Measurements from ENCODE around the gene PLCG2.

DNA sequence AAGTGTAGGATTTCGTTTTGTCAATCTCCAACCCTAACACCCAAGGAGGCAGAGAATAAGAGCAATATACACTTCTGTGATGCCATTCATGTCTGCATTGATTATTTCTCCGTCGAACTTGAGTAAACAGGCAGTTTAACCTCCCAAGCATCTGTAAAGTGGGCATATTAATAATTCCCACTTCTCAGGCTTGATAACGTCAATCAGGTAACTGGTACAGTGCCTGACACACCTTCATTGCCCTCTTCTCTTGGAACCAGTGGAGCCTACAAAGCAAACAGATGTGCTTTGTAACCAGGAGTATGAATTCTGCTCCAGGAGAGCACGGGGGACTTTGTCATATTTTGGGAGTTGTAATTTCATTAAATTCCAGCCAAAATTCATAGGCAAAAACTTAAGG is 32.5 kb upstream of the PLCG2 start:
- TF ChIP-seq, protein P1, sequence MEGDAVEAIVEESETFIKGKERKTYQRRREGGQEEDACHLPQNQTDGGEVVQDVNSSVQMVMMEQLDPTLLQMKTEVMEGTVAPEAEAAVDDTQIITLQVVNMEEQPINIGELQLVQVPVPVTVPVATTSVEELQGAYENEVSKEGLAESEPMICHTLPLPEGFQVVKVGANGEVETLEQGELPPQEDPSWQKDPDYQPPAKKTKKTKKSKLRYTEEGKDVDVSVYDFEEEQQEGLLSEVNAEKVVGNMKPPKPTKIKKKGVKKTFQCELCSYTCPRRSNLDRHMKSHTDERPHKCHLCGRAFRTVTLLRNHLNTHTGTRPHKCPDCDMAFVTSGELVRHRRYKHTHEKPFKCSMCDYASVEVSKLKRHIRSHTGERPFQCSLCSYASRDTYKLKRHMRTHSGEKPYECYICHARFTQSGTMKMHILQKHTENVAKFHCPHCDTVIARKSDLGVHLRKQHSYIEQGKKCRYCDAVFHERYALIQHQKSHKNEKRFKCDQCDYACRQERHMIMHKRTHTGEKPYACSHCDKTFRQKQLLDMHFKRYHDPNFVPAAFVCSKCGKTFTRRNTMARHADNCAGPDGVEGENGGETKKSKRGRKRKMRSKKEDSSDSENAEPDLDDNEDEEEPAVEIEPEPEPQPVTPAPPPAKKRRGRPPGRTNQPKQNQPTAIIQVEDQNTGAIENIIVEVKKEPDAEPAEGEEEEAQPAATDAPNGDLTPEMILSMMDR (IDR thresholded peaks at IDR 0.05) = no peak
- TF ChIP-seq POLR2A (IDR thresholded peaks at IDR 0.05) = no peak
- no peak for TF ChIP-seq EP300 (IDR thresholded peaks at IDR 0.05)
- TF ChIP-seq POLR2AphosphoS5 (IDR thresholded peaks at IDR 0.05) = no peak
